ENCODE results near the gene CREB5. TPM values are rescaled to one million over a fixed set of nuclear protein-coding genes. Genes with fewer than 3 reads are reported as not detected.

CREB5 gene
- total and polyA plus RNA-seq, 2 experiments from 2014 or later, result 2.4 to 4.4 TPM

DNA sequence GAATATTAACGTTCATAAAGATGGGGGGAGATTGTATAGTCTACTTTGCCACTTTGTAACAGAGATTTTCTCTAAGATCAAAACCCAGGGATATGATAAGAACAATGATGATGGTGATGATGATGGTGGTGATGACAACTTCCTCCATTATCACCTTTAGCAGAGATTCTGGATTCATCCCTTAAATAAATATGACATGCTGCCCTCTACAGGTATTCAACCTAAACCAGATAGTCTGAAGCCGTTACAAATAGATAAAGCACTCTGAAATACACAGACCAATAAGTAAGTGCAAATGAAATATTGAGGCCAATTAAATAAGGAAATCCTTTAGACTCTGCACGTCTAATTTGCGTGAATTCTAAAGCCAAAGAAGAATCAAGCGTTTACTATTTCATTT, 211.5 kb downstream of the CREB5 start:
- Mint-ChIP-seq H3K9me3 (no peaks in the 10 kb centered on the region), H3K36me3 (ENCODE audit: low read depth) (no peaks in the 10 kb centered on the region), H3K4me3 (no peak overlapping the region), H3K27ac (no peak overlapping the region), H3K4me1 (peaks cover 13% of the 10 kb centered on the region), H3K27me3 (ENCODE audit: insufficient read depth, low read depth, poor library complexity) (no peaks in the 10 kb centered on the region)
- H3K9me2 ChIP-seq (ENCODE audit: insufficient read depth), result no peaks in the 10 kb centered on the region
- H2AFZ ChIP-seq, result no peak overlapping the region
- no peak overlapping the region for H3K27ac ChIP-seq (ENCODE audit: low read depth)
- no peak overlapping the region for H3K4me2 ChIP-seq
- H3K4me3 ChIP-seq, result no peak overlapping the region
- ATAC-seq, result peak; percentile 45; the same call in 2 of the 3 replicates
- H3K27me3 ChIP-seq (ENCODE audit: insufficient read depth), result no peaks in the 10 kb centered on the region
- H3F3A ChIP-seq (replicated peaks; ENCODE audit: low read depth), result no peaks in the 10 kb centered on the region
- H3K4me1 ChIP-seq (ENCODE audit: insufficient read depth), result peaks cover 6% of the 10 kb centered on the region
- peak; percentile 46 for DNase-seq (ENCODE audit: low spot score)
- H4K20me1 ChIP-seq (replicated peaks; ENCODE audit: insufficient read depth), result no peaks in the 10 kb centered on the region
- TF ChIP-seq EZH2 (IDR thresholded peaks at IDR 0.05; ENCODE audit: low read depth, unreplicated experiment) (no peak), CREB1 (CRISPR knock-in tag; IDR thresholded peaks at IDR 0.05; ENCODE audit: low read depth) (0 out of 2 replicates have a peak, but pooled peaks have one; percentile 33)
- TF ChIP-seq, protein P1, sequence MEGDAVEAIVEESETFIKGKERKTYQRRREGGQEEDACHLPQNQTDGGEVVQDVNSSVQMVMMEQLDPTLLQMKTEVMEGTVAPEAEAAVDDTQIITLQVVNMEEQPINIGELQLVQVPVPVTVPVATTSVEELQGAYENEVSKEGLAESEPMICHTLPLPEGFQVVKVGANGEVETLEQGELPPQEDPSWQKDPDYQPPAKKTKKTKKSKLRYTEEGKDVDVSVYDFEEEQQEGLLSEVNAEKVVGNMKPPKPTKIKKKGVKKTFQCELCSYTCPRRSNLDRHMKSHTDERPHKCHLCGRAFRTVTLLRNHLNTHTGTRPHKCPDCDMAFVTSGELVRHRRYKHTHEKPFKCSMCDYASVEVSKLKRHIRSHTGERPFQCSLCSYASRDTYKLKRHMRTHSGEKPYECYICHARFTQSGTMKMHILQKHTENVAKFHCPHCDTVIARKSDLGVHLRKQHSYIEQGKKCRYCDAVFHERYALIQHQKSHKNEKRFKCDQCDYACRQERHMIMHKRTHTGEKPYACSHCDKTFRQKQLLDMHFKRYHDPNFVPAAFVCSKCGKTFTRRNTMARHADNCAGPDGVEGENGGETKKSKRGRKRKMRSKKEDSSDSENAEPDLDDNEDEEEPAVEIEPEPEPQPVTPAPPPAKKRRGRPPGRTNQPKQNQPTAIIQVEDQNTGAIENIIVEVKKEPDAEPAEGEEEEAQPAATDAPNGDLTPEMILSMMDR (conservative IDR thresholded peaks at IDR 0.05; ENCODE audit: low read depth in 2 of 2), result peak; percentile 54 to 59
- H3K79me2 ChIP-seq (replicated peaks; ENCODE audit: insufficient read depth), result no peaks in the 10 kb centered on the region
- no peaks in the 10 kb centered on the region for H3K36me3 ChIP-seq (ENCODE audit: insufficient read depth)

DNA sequence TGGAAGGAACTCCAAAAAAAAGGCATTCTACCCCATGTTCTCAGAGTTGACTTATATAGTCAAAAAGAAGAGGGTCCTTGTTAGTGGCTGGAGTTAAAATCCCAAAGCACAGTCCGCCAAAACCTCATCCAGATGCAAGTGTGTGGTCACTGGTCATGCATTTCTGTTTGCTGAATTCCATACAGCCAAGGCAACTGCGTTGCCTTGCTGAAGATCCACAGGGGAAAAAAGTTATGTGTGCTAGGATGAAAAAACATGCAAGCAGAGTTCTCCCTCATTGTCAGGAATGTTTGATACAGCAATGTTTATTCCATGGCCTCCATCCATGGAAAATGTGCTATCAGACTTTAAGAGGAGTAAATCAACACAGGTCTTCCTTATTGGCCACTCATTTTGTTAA, 213.1 kb downstream of the CREB5 start:
- Mint-ChIP-seq H3K27me3 (ENCODE audit: insufficient read depth, low read depth, poor library complexity) (no peaks in the 10 kb centered on the region), H3K4me3 (no peak overlapping the region), H3K36me3 (ENCODE audit: low read depth) (no peaks in the 10 kb centered on the region), H3K4me1 (peaks cover 13% of the 10 kb centered on the region), H3K9me3 (no peaks in the 10 kb centered on the region), H3K27ac (no peak overlapping the region)
- H3K79me2 ChIP-seq (replicated peaks; ENCODE audit: insufficient read depth), result no peaks in the 10 kb centered on the region
- H3K27ac ChIP-seq (ENCODE audit: low read depth), result no peak overlapping the region
- no peak for DNase-seq (ENCODE audit: low spot score)
- no peaks in the 10 kb centered on the region for H3F3A ChIP-seq (replicated peaks; ENCODE audit: low read depth)
- no peak overlapping the region for H2AFZ ChIP-seq
- no peak overlapping the region for H3K4me3 ChIP-seq
- H3K4me1 ChIP-seq (ENCODE audit: insufficient read depth), result peaks cover 6% of the 10 kb centered on the region
- no peaks in the 10 kb centered on the region for H3K36me3 ChIP-seq (ENCODE audit: insufficient read depth)
- no peak overlapping the region for H3K4me2 ChIP-seq
- no peak for ATAC-seq
- H3K9me2 ChIP-seq (ENCODE audit: insufficient read depth), result peaks cover 3% of the 10 kb centered on the region; the same call in 1 of the 2 replicates
- H4K20me1 ChIP-seq (replicated peaks; ENCODE audit: insufficient read depth), result no peaks in the 10 kb centered on the region
- H3K27me3 ChIP-seq (ENCODE audit: insufficient read depth), result no peaks in the 10 kb centered on the region
- TF ChIP-seq EZH2phosphoT487 (IDR thresholded peaks at IDR 0.05; ENCODE audit: unreplicated experiment), result no peak
- no peak for TF ChIP-seq ZNF114 (CRISPR knock-in tag; IDR thresholded peaks at IDR 0.05)
- no peak for TF ChIP-seq CREB1 (CRISPR knock-in tag; IDR thresholded peaks at IDR 0.05; ENCODE audit: low read depth)
- TF ChIP-seq, protein P2, sequence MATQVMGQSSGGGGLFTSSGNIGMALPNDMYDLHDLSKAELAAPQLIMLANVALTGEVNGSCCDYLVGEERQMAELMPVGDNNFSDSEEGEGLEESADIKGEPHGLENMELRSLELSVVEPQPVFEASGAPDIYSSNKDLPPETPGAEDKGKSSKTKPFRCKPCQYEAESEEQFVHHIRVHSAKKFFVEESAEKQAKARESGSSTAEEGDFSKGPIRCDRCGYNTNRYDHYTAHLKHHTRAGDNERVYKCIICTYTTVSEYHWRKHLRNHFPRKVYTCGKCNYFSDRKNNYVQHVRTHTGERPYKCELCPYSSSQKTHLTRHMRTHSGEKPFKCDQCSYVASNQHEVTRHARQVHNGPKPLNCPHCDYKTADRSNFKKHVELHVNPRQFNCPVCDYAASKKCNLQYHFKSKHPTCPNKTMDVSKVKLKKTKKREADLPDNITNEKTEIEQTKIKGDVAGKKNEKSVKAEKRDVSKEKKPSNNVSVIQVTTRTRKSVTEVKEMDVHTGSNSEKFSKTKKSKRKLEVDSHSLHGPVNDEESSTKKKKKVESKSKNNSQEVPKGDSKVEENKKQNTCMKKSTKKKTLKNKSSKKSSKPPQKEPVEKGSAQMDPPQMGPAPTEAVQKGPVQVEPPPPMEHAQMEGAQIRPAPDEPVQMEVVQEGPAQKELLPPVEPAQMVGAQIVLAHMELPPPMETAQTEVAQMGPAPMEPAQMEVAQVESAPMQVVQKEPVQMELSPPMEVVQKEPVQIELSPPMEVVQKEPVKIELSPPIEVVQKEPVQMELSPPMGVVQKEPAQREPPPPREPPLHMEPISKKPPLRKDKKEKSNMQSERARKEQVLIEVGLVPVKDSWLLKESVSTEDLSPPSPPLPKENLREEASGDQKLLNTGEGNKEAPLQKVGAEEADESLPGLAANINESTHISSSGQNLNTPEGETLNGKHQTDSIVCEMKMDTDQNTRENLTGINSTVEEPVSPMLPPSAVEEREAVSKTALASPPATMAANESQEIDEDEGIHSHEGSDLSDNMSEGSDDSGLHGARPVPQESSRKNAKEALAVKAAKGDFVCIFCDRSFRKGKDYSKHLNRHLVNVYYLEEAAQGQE (IDR thresholded peaks at IDR 0.05; ENCODE audit: unreplicated experiment), result no peak
- TF ChIP-seq, protein P3, sequence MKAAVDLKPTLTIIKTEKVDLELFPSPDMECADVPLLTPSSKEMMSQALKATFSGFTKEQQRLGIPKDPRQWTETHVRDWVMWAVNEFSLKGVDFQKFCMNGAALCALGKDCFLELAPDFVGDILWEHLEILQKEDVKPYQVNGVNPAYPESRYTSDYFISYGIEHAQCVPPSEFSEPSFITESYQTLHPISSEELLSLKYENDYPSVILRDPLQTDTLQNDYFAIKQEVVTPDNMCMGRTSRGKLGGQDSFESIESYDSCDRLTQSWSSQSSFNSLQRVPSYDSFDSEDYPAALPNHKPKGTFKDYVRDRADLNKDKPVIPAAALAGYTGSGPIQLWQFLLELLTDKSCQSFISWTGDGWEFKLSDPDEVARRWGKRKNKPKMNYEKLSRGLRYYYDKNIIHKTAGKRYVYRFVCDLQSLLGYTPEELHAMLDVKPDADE (IDR thresholded peaks at IDR 0.05), result no peak
- no peak for TF ChIP-seq POLR2AphosphoS5 (IDR thresholded peaks at IDR 0.05; ENCODE audit: low read depth)
- TF ChIP-seq NANOG (IDR thresholded peaks at IDR 0.05; ENCODE audit: borderline replicate concordance), result no peak
- no peak for TF ChIP-seq STAT1 (IDR thresholded peaks at IDR 0.05; ENCODE audit: unreplicated experiment)
- TF ChIP-seq, protein P1 (conservative IDR thresholded peaks at IDR 0.05; ENCODE audit: low read depth in 2 of 2), result no peak
